Mesothelial cell of epicardium (in vitro differentiated cells): Measurements from ENCODE around the gene ZNF446. TPM values are rescaled to one million over a fixed set of nuclear protein-coding genes. Genes with fewer than 3 reads are reported as not detected.
A peak's percentile ranks its signal among the peaks of the same experiment; 100 is the strongest.

ENCODE experiments used
- DNase-seq, 2 experiments: peaks; one replicate each; pipeline ENCODE4 v3.0.0; 2021; ENCODE audit warnings: low spot score in 2 of 2; ENCODE audit not compliant: unreplicated experiment in 2 of 2
- H3K27ac Mint-ChIP-seq: 2 replicates; pipeline ENCODE4 v1.8.0; 2021; ENCODE audit warnings: mixed read lengths
- H3K27me3 Mint-ChIP-seq: 2 replicates; pipeline ENCODE4 v1.8.0; 2021; ENCODE audit warnings: low read depth, mixed read lengths
- H3K36me3 Mint-ChIP-seq: 2 replicates; pipeline ENCODE4 v1.8.0; 2021; ENCODE audit warnings: mixed read lengths
- H3K4me1 Mint-ChIP-seq: 2 replicates; pipeline ENCODE4 v1.8.0; 2021; ENCODE audit warnings: mixed read lengths
- H3K4me3 Mint-ChIP-seq: 2 replicates; pipeline ENCODE4 v1.8.0; 2021; ENCODE audit warnings: mild to moderate bottlenecking, moderate library complexity, mixed read lengths
- H3K9me3 Mint-ChIP-seq: 2 replicates; pipeline ENCODE4 v1.8.0; 2021; ENCODE audit warnings: mixed read lengths
- total RNA-seq: library from RNA; stranded (reverse); gene quantifications from 3 replicates; pipeline ENCODE4 v1.2.1, GENCODE V29; 2021
- TF ChIP-seq, protein P1 (sequence below): fragments of 200-600 bp; sonication (generic); IDR thresholded peaks from one replicate; pipeline ENCODE4 v1.5.0; 2021; ENCODE audit warnings: antibody characterized with exemption; ENCODE audit not compliant: unreplicated experiment

ZNF446 gene
- total RNA-seq, 1 donor from 2014 or later = 18.0 TPM

DNA sequence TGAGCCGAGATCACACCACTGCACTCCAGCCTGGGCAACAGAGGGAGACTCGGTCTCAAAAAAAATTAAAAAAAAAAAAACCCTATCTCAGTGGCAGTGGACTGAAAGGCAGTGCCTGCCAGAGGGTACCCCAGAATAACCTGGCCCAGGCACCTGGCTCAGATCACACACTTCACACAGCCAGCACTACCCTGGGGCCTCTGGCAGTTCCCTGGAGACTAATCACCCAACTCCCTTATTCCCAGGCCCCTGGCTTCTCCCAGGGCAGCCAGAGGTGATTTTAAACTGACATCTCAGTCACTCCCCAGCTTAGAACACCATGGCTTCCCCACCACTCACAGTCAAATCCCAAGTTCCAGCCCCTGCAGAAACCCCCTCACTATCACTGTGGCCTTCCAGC is 39.1 kb downstream of the ZNF446 start:
- Mint-ChIP-seq H3K9me3 (no peaks in the 10 kb centered on the region), H3K4me1 (peaks cover 37% of the 10 kb centered on the region), H3K4me3 (peak overlapping the region; percentile 71), H3K27ac (peak overlapping the region; percentile 60), H3K27me3 (no peaks in the 10 kb centered on the region), H3K36me3 (no peaks in the 10 kb centered on the region)
- TF ChIP-seq, protein P1, sequence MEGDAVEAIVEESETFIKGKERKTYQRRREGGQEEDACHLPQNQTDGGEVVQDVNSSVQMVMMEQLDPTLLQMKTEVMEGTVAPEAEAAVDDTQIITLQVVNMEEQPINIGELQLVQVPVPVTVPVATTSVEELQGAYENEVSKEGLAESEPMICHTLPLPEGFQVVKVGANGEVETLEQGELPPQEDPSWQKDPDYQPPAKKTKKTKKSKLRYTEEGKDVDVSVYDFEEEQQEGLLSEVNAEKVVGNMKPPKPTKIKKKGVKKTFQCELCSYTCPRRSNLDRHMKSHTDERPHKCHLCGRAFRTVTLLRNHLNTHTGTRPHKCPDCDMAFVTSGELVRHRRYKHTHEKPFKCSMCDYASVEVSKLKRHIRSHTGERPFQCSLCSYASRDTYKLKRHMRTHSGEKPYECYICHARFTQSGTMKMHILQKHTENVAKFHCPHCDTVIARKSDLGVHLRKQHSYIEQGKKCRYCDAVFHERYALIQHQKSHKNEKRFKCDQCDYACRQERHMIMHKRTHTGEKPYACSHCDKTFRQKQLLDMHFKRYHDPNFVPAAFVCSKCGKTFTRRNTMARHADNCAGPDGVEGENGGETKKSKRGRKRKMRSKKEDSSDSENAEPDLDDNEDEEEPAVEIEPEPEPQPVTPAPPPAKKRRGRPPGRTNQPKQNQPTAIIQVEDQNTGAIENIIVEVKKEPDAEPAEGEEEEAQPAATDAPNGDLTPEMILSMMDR = no peak
- no peak for DNase-seq

GRCh38 chr19:58516246-58516836 is 40.2 kb downstream of the ZNF446 start:
- TF ChIP-seq, protein P1 = no peak
- Mint-ChIP-seq H3K27me3 (no peaks in the 10 kb centered on the region), H3K27ac (peak overlapping the region; percentile 60), H3K4me1 (peaks cover 41% of the 10 kb centered on the region), H3K36me3 (no peaks in the 10 kb centered on the region), H3K9me3 (no peaks in the 10 kb centered on the region), H3K4me3 (peak overlapping the region; percentile 48)
- DNase-seq = no peak

DNA sequence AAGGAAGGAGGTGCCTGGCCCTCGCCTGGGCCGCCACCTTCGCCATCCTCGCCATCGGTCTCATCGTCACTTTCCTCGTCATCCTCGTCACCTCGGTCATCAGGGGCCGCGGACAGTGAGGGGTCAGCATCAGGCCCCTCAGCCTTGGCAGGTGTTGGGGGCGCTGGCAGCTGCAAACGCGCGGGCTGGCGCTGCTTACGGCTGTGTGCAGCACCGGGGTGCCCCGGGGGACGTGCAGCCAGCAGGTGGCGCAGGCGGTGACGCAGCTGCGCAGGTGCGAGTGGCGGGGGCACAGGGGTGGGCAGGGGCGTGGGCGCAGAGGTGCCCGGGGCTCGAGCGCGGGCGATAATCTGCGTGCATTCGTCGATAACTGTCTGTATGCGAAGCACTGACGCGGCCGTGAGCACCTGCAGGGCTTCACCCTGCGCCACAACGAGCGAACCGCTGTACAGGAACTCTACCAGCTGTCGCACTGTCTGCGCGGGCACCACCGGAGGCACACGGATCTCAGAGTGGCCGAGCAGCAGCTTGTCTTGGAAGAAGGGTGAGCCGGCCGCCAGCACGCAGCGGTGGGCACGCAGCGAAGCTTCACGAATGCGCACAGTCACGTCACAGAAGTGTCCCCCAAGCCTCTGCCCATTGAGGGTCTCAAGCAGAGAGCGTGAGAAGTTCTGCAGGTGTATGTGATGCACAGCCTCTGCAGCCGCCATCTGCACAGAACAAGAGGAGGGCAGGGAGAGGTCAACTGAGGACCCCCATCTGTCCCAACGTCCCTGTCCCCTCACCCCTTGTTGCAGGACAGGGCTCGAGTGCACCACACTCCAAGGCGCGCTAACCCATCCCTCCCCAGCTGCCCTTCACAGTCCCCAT is 41.0 kb downstream of the ZNF446 start:
- Mint-ChIP-seq H3K36me3 (no peaks in the 10 kb centered on the region), H3K4me3 (peak overlapping the region; percentile 37), H3K27me3 (no peaks in the 10 kb centered on the region), H3K4me1 (peaks cover 41% of the 10 kb centered on the region), H3K9me3 (no peaks in the 10 kb centered on the region), H3K27ac (no peak overlapping the region)
- TF ChIP-seq, protein P1 = no peak
- DNase-seq = no peak

DNA sequence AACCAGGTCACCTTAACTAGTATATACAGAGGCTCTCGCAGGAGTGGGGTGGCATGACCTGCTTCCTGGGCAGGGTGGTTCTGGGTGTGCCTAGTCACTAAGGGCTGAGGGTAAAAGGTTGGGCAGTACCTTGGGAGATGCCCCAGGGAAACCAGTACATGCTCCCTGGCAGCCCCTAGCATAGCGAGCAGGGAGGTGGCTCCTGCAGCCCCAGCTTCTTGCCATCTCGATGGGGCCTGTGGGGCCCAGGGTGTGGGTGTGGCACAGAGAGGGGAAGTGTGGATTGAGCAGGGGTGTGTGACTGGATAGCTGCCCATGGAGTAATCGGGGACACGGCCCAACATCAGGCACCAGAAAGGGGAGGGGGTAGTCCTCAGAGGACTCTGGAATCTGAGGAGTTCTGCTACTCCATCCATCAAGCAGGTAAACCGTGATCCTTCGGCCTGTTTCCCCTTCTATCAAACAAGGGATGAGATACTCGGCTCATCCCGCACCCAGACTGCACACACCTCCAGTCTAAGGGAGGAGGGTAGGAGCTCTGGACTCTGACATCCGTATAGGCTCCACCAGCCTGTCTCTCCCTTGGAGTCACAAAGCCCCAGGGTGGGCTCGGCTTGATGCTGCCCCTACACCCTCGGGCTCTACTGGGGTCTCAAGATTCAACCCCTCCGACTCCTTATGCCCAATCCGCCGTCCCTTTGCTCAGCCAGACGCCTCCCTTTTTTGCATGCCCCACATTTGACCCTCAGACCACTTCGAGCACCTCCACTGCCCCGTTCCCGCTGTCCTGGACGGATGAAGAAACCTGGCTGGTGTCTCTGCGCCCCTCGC is 42.3 kb downstream of the ZNF446 start:
- TF ChIP-seq, protein P1 = no peak
- H3K36me3 Mint-ChIP-seq = no peaks in the 10 kb centered on the region

DNA sequence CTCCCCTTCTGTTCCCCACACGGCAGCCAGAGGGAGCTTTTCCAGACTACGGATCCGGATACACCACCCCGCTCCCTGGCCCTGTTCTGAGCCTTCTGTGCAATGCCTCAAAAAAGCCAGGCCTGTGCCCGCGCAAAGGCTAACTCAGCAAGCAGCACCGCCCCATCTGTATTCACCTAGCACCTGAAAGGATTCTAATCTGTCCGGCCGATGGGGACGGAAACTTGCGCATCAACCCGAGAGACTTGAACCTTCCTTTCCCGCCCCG is 42.9 kb downstream of the ZNF446 start:
- Mint-ChIP-seq H3K4me3 (peak overlapping the region; percentile 92), H3K27ac (peak overlapping the region; percentile 99), H3K27me3 (no peaks in the 10 kb centered on the region), H3K4me1 (peaks cover 40% of the 10 kb centered on the region), H3K9me3 (no peaks in the 10 kb centered on the region), H3K36me3 (no peaks in the 10 kb centered on the region)
- TF ChIP-seq, protein P1 = no peak
- DNase-seq = peak; percentile 55 to 81

More for the DNA sequence above, 42.3 kb downstream of the ZNF446 start:
- peaks cover 41% of the 10 kb centered on the region for H3K4me1 Mint-ChIP-seq
- no peaks in the 10 kb centered on the region for H3K9me3 Mint-ChIP-seq
- H3K27me3 Mint-ChIP-seq = no peaks in the 10 kb centered on the region
- peak overlapping the region; percentile 99 for H3K27ac Mint-ChIP-seq
- no peak for DNase-seq
- peak overlapping the region; percentile 92 for H3K4me3 Mint-ChIP-seq
